ENCODE data around the gene A2ML1. TPM values are rescaled to one million over a fixed set of nuclear protein-coding genes. Genes with fewer than 3 reads are reported as not detected.

A2ML1 gene
- total and polyA plus RNA-seq, 8 donors: under 0.01 to 92.0 (median 1.1) TPM; not detected in 4

DNA sequence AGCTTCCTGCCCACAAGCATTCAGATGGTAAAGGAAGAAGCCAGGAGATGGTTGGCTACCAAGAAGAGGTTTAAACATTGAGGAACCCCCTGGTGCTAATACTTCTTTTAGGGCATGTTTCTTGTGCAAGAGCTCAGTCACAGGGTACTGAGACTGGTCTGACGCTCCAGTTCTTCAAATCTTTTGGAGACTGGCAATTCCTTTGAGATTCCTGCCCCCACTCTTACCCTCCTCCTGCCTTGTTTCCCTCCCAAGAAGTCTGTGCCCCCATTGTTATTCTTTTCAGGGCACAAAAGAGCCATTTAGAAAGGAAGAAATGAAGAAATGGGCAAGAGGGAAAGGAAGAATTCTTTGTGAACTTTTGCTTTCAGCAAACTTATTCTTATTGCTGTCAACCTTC, 11.8 kb downstream of the A2ML1 start:
- TF ChIP-seq POLR2A (IDR thresholded peaks at IDR 0.05) (no peak), EP300 (IDR thresholded peaks at IDR 0.05) (no peak), POLR2AphosphoS5 (IDR thresholded peaks at IDR 0.05) (no peak)
- TF ChIP-seq, protein P1, sequence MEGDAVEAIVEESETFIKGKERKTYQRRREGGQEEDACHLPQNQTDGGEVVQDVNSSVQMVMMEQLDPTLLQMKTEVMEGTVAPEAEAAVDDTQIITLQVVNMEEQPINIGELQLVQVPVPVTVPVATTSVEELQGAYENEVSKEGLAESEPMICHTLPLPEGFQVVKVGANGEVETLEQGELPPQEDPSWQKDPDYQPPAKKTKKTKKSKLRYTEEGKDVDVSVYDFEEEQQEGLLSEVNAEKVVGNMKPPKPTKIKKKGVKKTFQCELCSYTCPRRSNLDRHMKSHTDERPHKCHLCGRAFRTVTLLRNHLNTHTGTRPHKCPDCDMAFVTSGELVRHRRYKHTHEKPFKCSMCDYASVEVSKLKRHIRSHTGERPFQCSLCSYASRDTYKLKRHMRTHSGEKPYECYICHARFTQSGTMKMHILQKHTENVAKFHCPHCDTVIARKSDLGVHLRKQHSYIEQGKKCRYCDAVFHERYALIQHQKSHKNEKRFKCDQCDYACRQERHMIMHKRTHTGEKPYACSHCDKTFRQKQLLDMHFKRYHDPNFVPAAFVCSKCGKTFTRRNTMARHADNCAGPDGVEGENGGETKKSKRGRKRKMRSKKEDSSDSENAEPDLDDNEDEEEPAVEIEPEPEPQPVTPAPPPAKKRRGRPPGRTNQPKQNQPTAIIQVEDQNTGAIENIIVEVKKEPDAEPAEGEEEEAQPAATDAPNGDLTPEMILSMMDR (IDR thresholded peaks at IDR 0.05): no peak
- Histone ChIP-seq H3K9me3 (no peaks in the 10 kb centered on the region), H3K27me3 (no peaks in the 10 kb centered on the region), H3K4me1 (no peaks in the 10 kb centered on the region), H3K27ac (no peak overlapping the region), H3K4me3 (no peak overlapping the region), H3K36me3 (no peaks in the 10 kb centered on the region)
- no peak for DNase-seq
- intact Hi-C loops (cut with DNase I; ENCODE audit: low total_unique reads): no loop called here
- WGBS, 5 donors: 52 to 70% (median 64%) methylated on average over 1 of the region's 1 CpG

DNA sequence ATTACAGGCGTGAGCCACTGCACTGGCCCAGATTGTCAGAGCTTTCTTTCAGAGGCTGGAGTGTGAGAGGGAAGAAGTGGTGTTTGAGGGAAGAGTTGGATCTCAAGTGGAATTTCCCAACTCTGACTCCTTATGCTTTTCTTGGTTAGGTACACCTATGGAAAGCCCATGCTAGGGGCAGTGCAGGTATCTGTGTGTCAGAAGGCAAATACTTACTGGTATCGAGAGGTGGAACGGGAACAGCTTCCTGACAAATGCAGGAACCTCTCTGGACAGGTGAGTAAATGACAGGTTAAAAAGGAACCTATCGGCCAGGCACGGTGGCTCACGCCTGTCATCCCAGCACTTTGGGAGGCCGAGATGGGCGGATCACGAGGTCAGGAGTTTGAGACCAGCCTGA, 14.9 kb downstream of the A2ML1 start:
- Histone ChIP-seq H3K4me1 (no peaks in the 10 kb centered on the region), H3K9me3 (no peaks in the 10 kb centered on the region), H3K27ac (no peak overlapping the region), H3K4me3 (no peak overlapping the region), H3K27me3 (no peaks in the 10 kb centered on the region), H3K36me3 (no peaks in the 10 kb centered on the region)
- DNase-seq: no peak
- 87 to 92% (median 91%) methylated on average over 9 of the region's 9 CpGs for WGBS, 5 donors
- TF ChIP-seq, protein P1 (IDR thresholded peaks at IDR 0.05): no peak
- TF ChIP-seq POLR2AphosphoS5 (IDR thresholded peaks at IDR 0.05): no peak
- no peak for TF ChIP-seq POLR2A (IDR thresholded peaks at IDR 0.05)
- no peak for TF ChIP-seq EP300 (IDR thresholded peaks at IDR 0.05)
- intact Hi-C loops (cut with DNase I; ENCODE audit: low total_unique reads): no loop called here

DNA sequence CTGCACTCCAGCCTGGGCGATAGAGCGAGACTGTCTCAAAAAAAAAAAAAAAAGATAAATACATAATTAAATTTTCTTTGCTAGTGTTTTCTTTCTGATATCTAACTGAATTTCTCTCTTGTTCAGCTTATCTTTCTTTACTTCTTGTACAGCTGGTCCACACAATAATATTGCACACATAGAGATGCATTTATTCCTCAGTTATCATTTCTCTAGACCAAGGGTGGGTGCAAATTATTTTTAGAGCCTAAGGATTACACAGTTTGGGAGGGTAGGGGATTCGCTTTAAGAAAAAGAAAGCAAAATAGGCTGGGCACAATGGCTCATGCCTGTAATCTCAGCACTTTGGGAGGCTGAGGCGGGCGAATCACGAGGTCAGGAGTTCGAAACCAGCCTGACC, 17.9 kb downstream of the A2ML1 start:
- Histone ChIP-seq H3K27me3 (no peaks in the 10 kb centered on the region), H3K36me3 (no peaks in the 10 kb centered on the region), H3K9me3 (no peaks in the 10 kb centered on the region), H3K4me3 (no peak overlapping the region), H3K27ac (no peak overlapping the region), H3K4me1 (peaks cover 0 to 9% (median 0%) of the 10 kb centered on the region in 4 donors)
- 71 to 89% (median 86%) methylated on average over 7 of the region's 7 CpGs for WGBS, 5 donors
- intact Hi-C loops (cut with DNase I; ENCODE audit: low total_unique reads): no loop called here
- no peak for DNase-seq
- no peak for TF ChIP-seq POLR2AphosphoS5 (IDR thresholded peaks at IDR 0.05)
- TF ChIP-seq POLR2A (IDR thresholded peaks at IDR 0.05): no peak
- TF ChIP-seq EP300 (IDR thresholded peaks at IDR 0.05): no peak
- TF ChIP-seq, protein P1 (IDR thresholded peaks at IDR 0.05): no peak

DNA sequence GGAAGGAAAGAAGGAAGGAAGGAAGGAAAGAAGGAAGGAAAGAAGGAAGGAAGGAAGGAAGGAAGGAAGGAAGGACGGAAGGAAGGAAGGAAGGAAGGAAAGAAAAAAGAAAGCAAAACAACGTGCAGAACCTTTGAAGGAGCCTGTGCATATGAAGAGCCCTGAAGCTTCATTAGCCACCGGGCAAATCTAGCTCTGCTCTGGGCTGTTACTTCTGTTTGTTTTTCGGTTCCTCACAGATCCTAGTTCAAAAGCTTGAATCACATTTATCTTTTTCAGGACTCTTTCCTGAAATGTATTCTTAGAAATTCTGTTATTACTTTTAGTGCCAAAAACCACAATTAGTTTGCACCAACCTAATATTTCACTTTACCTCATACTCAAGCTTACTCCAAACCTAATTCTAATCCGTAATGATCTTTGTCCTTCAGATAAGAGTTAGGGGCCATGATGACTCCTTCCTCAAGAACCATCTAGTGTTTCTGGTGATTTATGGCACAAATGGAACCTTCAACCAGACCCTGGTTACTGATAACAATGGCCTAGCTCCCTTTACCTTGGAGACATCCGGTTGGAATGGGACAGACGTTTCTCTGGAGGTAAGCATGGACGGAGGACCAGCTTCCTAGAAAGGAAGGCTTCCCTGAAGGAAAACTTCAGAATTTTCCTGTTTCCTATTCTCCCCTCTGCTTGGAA, 18.7 kb downstream of the A2ML1 start:
- Histone ChIP-seq H3K4me3 (no peak overlapping the region), H3K4me1 (peaks cover 0 to 9% (median 0%) of the 10 kb centered on the region in 4 donors), H3K36me3 (no peaks in the 10 kb centered on the region), H3K27ac (no peak overlapping the region), H3K27me3 (no peaks in the 10 kb centered on the region), H3K9me3 (no peaks in the 10 kb centered on the region)
- no peak for DNase-seq
- intact Hi-C loops (cut with DNase I; ENCODE audit: low total_unique reads): no loop called here
- WGBS, 5 donors: 54 to 71% (median 63%) methylated on average over 7 to 8 of the region's 8 CpGs
- no peak for TF ChIP-seq EP300 (IDR thresholded peaks at IDR 0.05)
- TF ChIP-seq POLR2AphosphoS5 (IDR thresholded peaks at IDR 0.05): no peak
- TF ChIP-seq, protein P1 (IDR thresholded peaks at IDR 0.05): no peak
- TF ChIP-seq POLR2A (IDR thresholded peaks at IDR 0.05): no peak
